ENCODE data around the gene C12orf54.

DNA sequence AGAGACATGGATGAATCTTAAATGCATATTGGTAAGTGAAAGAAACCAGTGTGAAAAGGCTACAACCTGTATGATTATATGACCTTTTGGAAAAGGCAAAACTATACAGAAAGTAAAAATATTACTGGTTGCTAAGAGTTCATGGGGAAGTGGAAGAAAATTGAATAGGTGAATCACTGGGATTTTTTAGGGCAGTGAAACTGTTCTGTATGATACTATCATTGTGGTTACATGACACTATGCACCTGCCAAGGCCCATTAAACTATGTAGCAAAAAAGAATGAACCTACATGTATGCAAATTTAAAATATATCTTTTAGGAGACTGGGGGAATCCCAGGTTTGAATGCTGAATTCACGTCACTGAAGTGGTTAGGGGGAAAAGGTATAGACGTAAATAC lies 30.6 kb downstream of the C12orf54 start:
- TF ChIP-seq, protein P1, sequence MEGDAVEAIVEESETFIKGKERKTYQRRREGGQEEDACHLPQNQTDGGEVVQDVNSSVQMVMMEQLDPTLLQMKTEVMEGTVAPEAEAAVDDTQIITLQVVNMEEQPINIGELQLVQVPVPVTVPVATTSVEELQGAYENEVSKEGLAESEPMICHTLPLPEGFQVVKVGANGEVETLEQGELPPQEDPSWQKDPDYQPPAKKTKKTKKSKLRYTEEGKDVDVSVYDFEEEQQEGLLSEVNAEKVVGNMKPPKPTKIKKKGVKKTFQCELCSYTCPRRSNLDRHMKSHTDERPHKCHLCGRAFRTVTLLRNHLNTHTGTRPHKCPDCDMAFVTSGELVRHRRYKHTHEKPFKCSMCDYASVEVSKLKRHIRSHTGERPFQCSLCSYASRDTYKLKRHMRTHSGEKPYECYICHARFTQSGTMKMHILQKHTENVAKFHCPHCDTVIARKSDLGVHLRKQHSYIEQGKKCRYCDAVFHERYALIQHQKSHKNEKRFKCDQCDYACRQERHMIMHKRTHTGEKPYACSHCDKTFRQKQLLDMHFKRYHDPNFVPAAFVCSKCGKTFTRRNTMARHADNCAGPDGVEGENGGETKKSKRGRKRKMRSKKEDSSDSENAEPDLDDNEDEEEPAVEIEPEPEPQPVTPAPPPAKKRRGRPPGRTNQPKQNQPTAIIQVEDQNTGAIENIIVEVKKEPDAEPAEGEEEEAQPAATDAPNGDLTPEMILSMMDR (IDR thresholded peaks at IDR 0.05; ENCODE audit: low read depth, low read length): no peak
- TF ChIP-seq POLR2A (IDR thresholded peaks at IDR 0.05; ENCODE audit: extremely low read depth, insufficient read length): no peak

All from NB4 (cell line).